Sigmoid colon (tissue), 4 donors: ENCODE data around the gene IRAK1BP1.

Experiments
- CTCF ChIP-seq, 4 experiments: fragments of 450-650 bp in 3 of 4; fragments of 200-600 bp in 1 of 4; IDR thresholded peaks; one replicate each; pipeline ENCODE4 v1.5.1; 2016 to 2019; ENCODE audit warnings: antibody characterized with exemption in 4 of 4, mild to moderate bottlenecking in 3 of 4, moderate library complexity in 2 of 4
- POLR2A ChIP-seq, 2 donors: fragments of 450-650 bp; IDR thresholded peaks; one replicate each; pipeline ENCODE4 v1.6.1; 2016; ENCODE audit warnings: antibody characterized with exemption in 2 of 2, mild to moderate bottlenecking in 2 of 2, moderate library complexity in 2 of 2
- POLR2AphosphoS5 ChIP-seq, 4 donors: sonication (generic); formaldehyde crosslinking; IDR thresholded peaks; one replicate each; pipeline ENCODE4 v1.6.1; 2017; ENCODE audit warnings: antibody characterized with exemption in 4 of 4

GRCh38 chr6:78917788-78918187 is 50.4 kb downstream of the IRAK1BP1 start:
- TF ChIP-seq POLR2A (IDR thresholded peaks at IDR 0.05) (no peak), CTCF (IDR thresholded peaks at IDR 0.05) (no peak), POLR2AphosphoS5 (IDR thresholded peaks at IDR 0.05) (no peak)
